HCT116 (cell line): ENCODE results near the gene FRMD4A.

Source experiments
- EZH2phosphoT487 ChIP-seq: fragments of 200-600 bp; IDR thresholded peaks from 2 replicates; pipeline ENCODE4 v1.6.1; 2018; ENCODE audit warnings: antibody characterized with exemption, borderline replicate concordance
- RAD21 ChIP-seq: IDR thresholded peaks from 2 replicates; pipeline ENCODE4 v1.6.1; 2012; ENCODE audit warnings: low read depth, mild to moderate bottlenecking
- TCF7L2 ChIP-seq: IDR thresholded peaks from 2 replicates; pipeline ENCODE4 v1.7.0; 2011; ENCODE audit warnings: borderline replicate concordance, inconsistent platforms; ENCODE audit not compliant: insufficient read depth, insufficient read length; ENCODE audit errors: extremely low read depth

DNA sequence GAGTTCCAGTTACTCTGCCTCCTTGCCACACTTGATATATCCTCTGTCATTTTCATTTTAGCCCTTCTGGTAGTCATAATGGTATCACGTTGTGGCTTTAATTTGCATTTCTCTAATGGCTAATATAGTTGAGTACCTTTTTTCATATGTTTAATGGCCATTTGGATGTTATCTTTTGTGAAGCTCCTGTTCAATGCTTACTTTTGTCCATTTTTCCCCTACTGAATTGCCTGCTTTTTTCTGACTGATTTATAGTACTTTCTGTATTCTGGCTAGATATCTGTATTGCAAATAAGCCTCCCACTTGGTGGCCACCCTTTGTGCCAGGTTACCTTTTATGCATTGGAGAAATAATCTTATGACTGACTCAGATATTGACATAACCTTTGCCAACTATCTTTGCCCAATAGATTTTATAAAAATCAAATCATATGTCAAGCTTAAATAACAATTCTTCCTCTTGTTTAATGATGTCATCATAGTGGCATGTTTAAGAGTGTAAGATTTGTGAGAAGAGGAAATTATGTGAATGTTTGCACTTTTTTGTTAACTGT lies 693.3 kb downstream of the FRMD4A start:
- TF ChIP-seq TCF7L2: no peak
- no peak for TF ChIP-seq RAD21
- no peak for TF ChIP-seq EZH2phosphoT487
